ENCODE data around the gene PCBP4. TPM values are rescaled to one million over a fixed set of nuclear protein-coding genes. Genes with fewer than 3 reads are reported as not detected.

Gene PCBP4
- total RNA-seq, 1 experiment from 2014 or later: 48.8 TPM

- Histone ChIP-seq H4K20me1 (ENCODE audit: insufficient read depth) (no peaks in the 10 kb centered on the region), H3K4me2 (ENCODE audit: low read length) (no peak overlapping the region), H3K9me3 (ENCODE audit: control insufficient read depth in 1 of 2, insufficient read depth in 1 of 2, low read depth in 1 of 2, low read length in 2 of 2) (no peaks in the 10 kb centered on the region), H3K27me3 (ENCODE audit: insufficient read depth, low read length) (no peaks in the 10 kb centered on the region), H3K9me2 (ENCODE audit: insufficient read depth) (no peaks in the 10 kb centered on the region), H3K4me3 (replicated peaks in 1 of 2; ENCODE audit: low read depth in 1 of 2, low read length in 2 of 2) (no peak overlapping the region), H2AFZ (ENCODE audit: low read depth, low read length, poor library complexity, severe bottlenecking) (no peak overlapping the region), H3K4me1 (ENCODE audit: control insufficient read depth in 1 of 2, insufficient read depth in 2 of 2, low read length in 2 of 2) (peaks cover 6 to 9% of the 10 kb centered on the region in 2 experiments), H3K79me2 (ENCODE audit: insufficient read depth, low read length) (no peaks in the 10 kb centered on the region; the same call in 1 of the 2 replicates), H3K36me3 (ENCODE audit: control insufficient read depth in 1 of 2, insufficient read depth in 2 of 2, low read length in 2 of 2) (0 out of 4 replicates have a peak, but pooled peaks cover 0 to 3% of the 10 kb centered on the region in 2 experiments), H3K9ac (ENCODE audit: low read length) (no peak overlapping the region), H3K27ac (ENCODE audit: low read depth, low read length) (no peak overlapping the region)
- intact Hi-C loops (cut with micrococcal nuclease): no loop called here
- no peak for DNase-seq (ENCODE audit: low read depth, low spot score)
- TF ChIP-seq EZH2phosphoT487 (IDR thresholded peaks at IDR 0.05; ENCODE audit: borderline replicate concordance) (no peak), TCF7L2 (IDR thresholded peaks at IDR 0.05; ENCODE audit: borderline replicate concordance, extremely low read depth, insufficient read depth, insufficient read length) (no peak), JUND (IDR thresholded peaks at IDR 0.05) (no peak), POLR2AphosphoS5 (IDR thresholded peaks at IDR 0.05; ENCODE audit: low read depth, low read length) (no peak), SRF (IDR thresholded peaks at IDR 0.05; ENCODE audit: low read depth) (no peak), SP1 (IDR thresholded peaks at IDR 0.05; ENCODE audit: low read depth) (no peak), CBX3 (IDR thresholded peaks at IDR 0.05; ENCODE audit: low read depth) (no peak), RAD21 (IDR thresholded peaks at IDR 0.05; ENCODE audit: low read depth) (no peak)
- no peak for ATAC-seq
- no TSS peak for BruUV-seq (replicated peaks)
- ChIA-PET POLR2A (no interaction called here), RAD21 (ENCODE audit: low non-redundant PET in 1 of 2, low total read pairs in 2 of 2, uncharacterized antibody in 2 of 2, unreplicated experiment in 2 of 2) (no interaction called here), CTCF (interaction anchor here (0.7 to 1.6 kb wide), 2 partner anchors 12 to 19 kb away, joined by 3 to 4 read pairs; partner anchors contain the start of gene ABHD14B)
Measured at GRCh38 chr3:51961602-51962569, 5.4 kb downstream of the PCBP4 start.

GRCh38 chr3:51961011-51961410 lies 6.2 kb downstream of the PCBP4 start:
- peaks cover 0 to under 1% of the 10 kb centered on the region in 2 experiments; a peak in 2 of 4 replicates for H3K4me1 ChIP-seq (ENCODE audit: control insufficient read depth in 1 of 2, insufficient read depth in 2 of 2, low read length in 2 of 2)
- ChIA-PET CTCF (no interaction called here), RAD21 (ENCODE audit: low non-redundant PET in 1 of 2, low total read pairs in 2 of 2, uncharacterized antibody in 2 of 2, unreplicated experiment in 2 of 2) (no interaction called here), POLR2A (no interaction called here)
- H3K4me2 ChIP-seq (ENCODE audit: low read length): no peak overlapping the region
- H3K27me3 ChIP-seq (ENCODE audit: insufficient read depth, low read length): no peaks in the 10 kb centered on the region
- DNase-seq (ENCODE audit: low read depth, low spot score): no peak
- no peak overlapping the region for H2AFZ ChIP-seq (ENCODE audit: low read depth, low read length, poor library complexity, severe bottlenecking)
- intact Hi-C loops (cut with micrococcal nuclease): no loop called here
- H3K36me3 ChIP-seq (ENCODE audit: control insufficient read depth in 1 of 2, insufficient read depth in 2 of 2, low read length in 2 of 2): 0 out of 4 replicates have a peak, but pooled peaks cover 0 to 3% of the 10 kb centered on the region in 2 experiments
- H3K27ac ChIP-seq (ENCODE audit: low read depth, low read length): no peak overlapping the region
- no peak overlapping the region for H3K9ac ChIP-seq (ENCODE audit: low read length)
- TF ChIP-seq ZNF274 (IDR thresholded peaks at IDR 0.05; ENCODE audit: low read depth, low read length) (no peak), YY1 (IDR thresholded peaks at IDR 0.05; ENCODE audit: extremely low read depth, insufficient replicate concordance, low read depth, low read length) (no peak), POLR2AphosphoS5 (IDR thresholded peaks at IDR 0.05; ENCODE audit: low read depth, low read length) (no peak), SRF (IDR thresholded peaks at IDR 0.05; ENCODE audit: low read depth) (no peak), FOSL1 (IDR thresholded peaks at IDR 0.05; ENCODE audit: low read depth) (no peak), TCF7L2 (IDR thresholded peaks at IDR 0.05; ENCODE audit: borderline replicate concordance, extremely low read depth, insufficient read depth, insufficient read length) (no peak), EGR1 (IDR thresholded peaks at IDR 0.05; ENCODE audit: low read depth) (no peak), ZBTB33 (IDR thresholded peaks at IDR 0.05; ENCODE audit: extremely low read depth, insufficient replicate concordance, low read length) (no peak), SIN3A (IDR thresholded peaks at IDR 0.05; ENCODE audit: low read depth) (no peak), CBX3 (IDR thresholded peaks at IDR 0.05; ENCODE audit: low read depth) (no peak), POLR2A (IDR thresholded peaks at IDR 0.05; ENCODE audit: borderline replicate concordance, extremely low read depth, insufficient read depth, insufficient read length) (no peak), EZH2 (IDR thresholded peaks at IDR 0.05) (no peak), CEBPB (IDR thresholded peaks at IDR 0.05; ENCODE audit: low read depth) (no peak), ZFX (IDR thresholded peaks at IDR 0.05) (no peak)
- H3K4me3 ChIP-seq (replicated peaks in 1 of 2; ENCODE audit: low read depth in 1 of 2, low read length in 2 of 2): no peak overlapping the region
- ATAC-seq: no peak
- no TSS peak for BruUV-seq (replicated peaks)
- no peaks in the 10 kb centered on the region for H4K20me1 ChIP-seq (ENCODE audit: insufficient read depth)
- H3K9me3 ChIP-seq (ENCODE audit: control insufficient read depth in 1 of 2, insufficient read depth in 1 of 2, low read depth in 1 of 2, low read length in 2 of 2): no peaks in the 10 kb centered on the region
- no peaks in the 10 kb centered on the region for H3K79me2 ChIP-seq (ENCODE audit: insufficient read depth, low read length)
- no peaks in the 10 kb centered on the region for H3K9me2 ChIP-seq (ENCODE audit: insufficient read depth)
